ENCODE data around the gene CD6. TPM values are rescaled to one million over a fixed set of nuclear protein-coding genes. Genes with fewer than 3 reads are reported as not detected.

Gene CD6
- total and polyA plus RNA-seq, 2 donors from 2014 or later: 0.24 to 6.7 TPM

DNA sequence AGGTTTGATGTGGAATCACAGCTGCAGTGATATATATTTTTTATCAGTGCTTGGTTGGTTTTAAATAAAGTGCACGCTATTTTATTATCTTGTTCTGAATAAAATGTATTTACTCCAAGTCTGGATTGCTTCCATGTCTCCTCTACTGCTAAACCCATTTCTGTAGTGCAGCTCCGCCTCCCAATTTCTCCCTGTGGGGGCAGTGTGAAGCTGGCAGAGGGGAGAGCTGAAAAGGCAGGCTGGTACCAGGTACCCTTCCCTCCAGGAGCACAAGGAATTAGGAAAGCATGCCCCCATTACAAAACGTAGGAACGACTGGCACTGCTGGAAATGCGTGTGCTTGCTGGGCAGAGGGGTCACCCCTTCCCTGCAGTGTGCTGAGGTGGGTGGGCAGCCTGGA is 48.2 kb upstream of the CD6 start:
- TF ChIP-seq, protein P1, sequence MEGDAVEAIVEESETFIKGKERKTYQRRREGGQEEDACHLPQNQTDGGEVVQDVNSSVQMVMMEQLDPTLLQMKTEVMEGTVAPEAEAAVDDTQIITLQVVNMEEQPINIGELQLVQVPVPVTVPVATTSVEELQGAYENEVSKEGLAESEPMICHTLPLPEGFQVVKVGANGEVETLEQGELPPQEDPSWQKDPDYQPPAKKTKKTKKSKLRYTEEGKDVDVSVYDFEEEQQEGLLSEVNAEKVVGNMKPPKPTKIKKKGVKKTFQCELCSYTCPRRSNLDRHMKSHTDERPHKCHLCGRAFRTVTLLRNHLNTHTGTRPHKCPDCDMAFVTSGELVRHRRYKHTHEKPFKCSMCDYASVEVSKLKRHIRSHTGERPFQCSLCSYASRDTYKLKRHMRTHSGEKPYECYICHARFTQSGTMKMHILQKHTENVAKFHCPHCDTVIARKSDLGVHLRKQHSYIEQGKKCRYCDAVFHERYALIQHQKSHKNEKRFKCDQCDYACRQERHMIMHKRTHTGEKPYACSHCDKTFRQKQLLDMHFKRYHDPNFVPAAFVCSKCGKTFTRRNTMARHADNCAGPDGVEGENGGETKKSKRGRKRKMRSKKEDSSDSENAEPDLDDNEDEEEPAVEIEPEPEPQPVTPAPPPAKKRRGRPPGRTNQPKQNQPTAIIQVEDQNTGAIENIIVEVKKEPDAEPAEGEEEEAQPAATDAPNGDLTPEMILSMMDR (IDR thresholded peaks at IDR 0.05; ENCODE audit: borderline replicate concordance, extremely low read depth, insufficient read depth): no peak
- intact Hi-C loops (cut with DNase I): no loop called here
- no peak overlapping the region for H3K9ac ChIP-seq (ENCODE audit: low read length in 3 of 3)

DNA sequence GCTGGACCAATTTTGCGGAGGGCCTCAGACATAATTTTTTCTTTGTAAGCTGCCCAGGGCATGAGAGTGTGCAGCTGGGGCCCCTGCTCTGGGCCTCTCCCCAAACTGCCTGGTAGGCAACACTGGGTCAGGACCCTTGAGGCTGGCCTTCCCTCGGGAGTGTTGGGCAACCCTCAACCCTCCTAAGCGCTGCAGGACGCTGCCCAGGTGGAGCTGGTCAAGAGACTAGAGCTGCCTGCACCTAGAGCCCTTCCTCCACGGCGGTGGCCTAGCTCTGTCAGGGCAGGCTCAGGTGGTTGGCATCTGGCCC is 47.7 kb upstream of the CD6 start:
- H3K27ac ChIP-seq (ENCODE audit: low read depth in 2 of 2, low read length in 2 of 2): no peak overlapping the region
- no peak overlapping the region for H3K9ac ChIP-seq (ENCODE audit: low read length in 3 of 3)
- peaks cover 8 to 31% (median 21%) of the 10 kb centered on the region in 3 donors for H3K36me3 ChIP-seq (ENCODE audit: control insufficient read depth in 2 of 3, insufficient read depth in 3 of 3, low read length in 3 of 3)
- DNase-seq (no peak), FAIRE-seq (no peak)
- TF ChIP-seq, protein P1 (IDR thresholded peaks at IDR 0.05; ENCODE audit: borderline replicate concordance, extremely low read depth, insufficient read depth): no peak
- peaks cover 0 to 10% (median 0%) of the 10 kb centered on the region in 3 donors for H3K4me1 ChIP-seq (ENCODE audit: control insufficient read depth in 2 of 3, insufficient read depth in 2 of 3, low read depth in 1 of 3, low read length in 3 of 3)
- H3K4me3 ChIP-seq (ENCODE audit: low read length in 3 of 3): no peak overlapping the region
- no peaks in the 10 kb centered on the region for H3K27me3 ChIP-seq (ENCODE audit: control insufficient read depth, insufficient read depth, low read length)
- H3K9me3 ChIP-seq (ENCODE audit: control insufficient read depth in 2 of 3, insufficient read depth in 1 of 3, low read length in 3 of 3): no peaks in the 10 kb centered on the region
- intact Hi-C loops (cut with DNase I): no loop called here

More for the DNA sequence above, 48.2 kb upstream of the CD6 start:
- Histone ChIP-seq H3K36me3 (ENCODE audit: control insufficient read depth in 2 of 3, insufficient read depth in 3 of 3, low read length in 3 of 3) (peaks cover 8 to 31% (median 21%) of the 10 kb centered on the region in 3 donors), H3K9me3 (ENCODE audit: control insufficient read depth in 2 of 3, insufficient read depth in 1 of 3, low read length in 3 of 3) (no peaks in the 10 kb centered on the region), H3K27ac (ENCODE audit: low read depth in 2 of 2, low read length in 2 of 2) (no peak overlapping the region), H3K4me1 (ENCODE audit: control insufficient read depth in 2 of 3, insufficient read depth in 2 of 3, low read depth in 1 of 3, low read length in 3 of 3) (peaks cover 0 to 10% (median 0%) of the 10 kb centered on the region in 3 donors), H3K27me3 (ENCODE audit: control insufficient read depth, insufficient read depth, low read length) (no peaks in the 10 kb centered on the region), H3K4me3 (ENCODE audit: low read length in 3 of 3) (no peak overlapping the region)
- FAIRE-seq: no peak
- no peak for DNase-seq

DNA sequence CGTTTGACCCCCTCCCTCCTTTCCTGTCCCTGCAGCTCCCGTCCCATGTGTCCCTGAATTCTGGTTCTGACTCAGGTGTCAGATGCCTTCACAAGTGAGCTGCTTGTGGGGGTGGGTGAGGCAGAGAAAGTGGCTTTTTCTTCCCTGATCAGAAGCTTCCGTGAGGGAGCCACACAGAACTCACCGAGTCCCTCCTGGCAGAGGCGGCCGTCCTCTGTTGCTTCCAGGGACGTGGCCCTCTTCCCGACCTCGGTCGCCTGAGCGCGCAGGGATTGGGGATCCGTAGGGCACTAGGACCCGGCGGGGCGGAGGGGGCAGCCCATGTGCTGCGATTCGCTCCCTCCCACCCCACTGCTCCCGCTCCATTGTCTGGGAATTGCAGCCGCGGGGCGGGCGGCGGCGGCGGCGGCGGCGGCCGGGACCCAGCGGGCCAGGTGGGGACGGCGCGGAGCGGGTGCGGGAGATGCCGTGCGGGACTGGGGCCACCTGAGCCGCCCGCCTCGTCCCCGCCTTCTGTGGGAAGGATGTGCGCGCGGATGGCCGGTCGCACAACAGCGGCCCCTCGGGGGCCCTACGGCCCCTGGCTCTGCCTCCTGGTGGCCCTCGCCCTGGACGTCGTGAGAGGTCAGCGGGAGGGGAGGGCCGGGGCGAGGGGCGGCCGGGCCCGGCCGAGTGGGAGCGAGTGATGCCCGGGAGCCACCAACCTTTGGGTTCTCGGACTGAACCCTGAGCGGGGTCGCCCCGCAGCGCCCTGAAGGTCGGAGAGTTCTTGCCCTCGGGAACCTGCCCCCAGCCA is 47.2 kb upstream of the CD6 start, which contains the start of gene TMEM132A:
Gene TMEM132A (plus strand): TSS at position 351 of the 796 bp plus-strand sequence. CDS start 174 bp downstream, at position 525.
- no peak within 1 kb of the TSS for H3K27ac ChIP-seq (ENCODE audit: low read depth in 2 of 2, low read length in 2 of 2)
- no peaks in the 10 kb centered on the region for H3K27me3 ChIP-seq (ENCODE audit: control insufficient read depth, insufficient read depth, low read length)
- DNase-seq: peak; percentile 82 to 91 (median 86)
- TF ChIP-seq, protein P1 (IDR thresholded peaks at IDR 0.05; ENCODE audit: borderline replicate concordance, extremely low read depth, insufficient read depth): no peak
- peak within 1 kb of the TSS; percentile 48 to 50 (median 48) for H3K4me3 ChIP-seq (ENCODE audit: low read length in 3 of 3)
- no peak within 1 kb of the TSS for H3K9ac ChIP-seq (ENCODE audit: low read length in 3 of 3)
- FAIRE-seq: no peak
- peaks cover 8 to 31% (median 21%) of the 10 kb centered on the region in 3 donors for H3K36me3 ChIP-seq (ENCODE audit: control insufficient read depth in 2 of 3, insufficient read depth in 3 of 3, low read length in 3 of 3)
- no peaks in the 10 kb centered on the region for H3K9me3 ChIP-seq (ENCODE audit: control insufficient read depth in 2 of 3, insufficient read depth in 1 of 3, low read length in 3 of 3)
- intact Hi-C loops (cut with DNase I): no loop called here
- H3K4me1 ChIP-seq (ENCODE audit: control insufficient read depth in 2 of 3, insufficient read depth in 2 of 3, low read depth in 1 of 3, low read length in 3 of 3): peaks cover 0 to 10% (median 0%) of the 10 kb centered on the region in 3 donors
